IPS-20b (cell line): Measurements from ENCODE around the gene AKR7A3.
A peak's percentile ranks its signal among the peaks of the same experiment; 100 is the strongest.
"Not testable (repeated sequence)": the region's sequence is repeated elsewhere in the genome, so short reads cannot be mapped to it uniquely, and the experiment has no call there.

ENCODE experiments used
- H3K27ac ChIP-seq: one replicate; pipeline ENCODE4 v1.5.1; 2013; ENCODE audit warnings: low read length
- H3K27me3 ChIP-seq: 2 replicates; pipeline ENCODE4 v1.6.1; 2013; ENCODE audit warnings: mild to moderate bottlenecking, low read length, inconsistent platforms; ENCODE audit not compliant: insufficient read depth
- H3K36me3 ChIP-seq: 2 replicates; pipeline ENCODE4 v1.6.1; 2013; ENCODE audit warnings: low read depth, mild to moderate bottlenecking, inconsistent platforms, low read length, moderate library complexity; ENCODE audit not compliant: insufficient read depth
- H3K4me1 ChIP-seq: 2 replicates; pipeline ENCODE4 v1.6.1; 2013; ENCODE audit warnings: mild to moderate bottlenecking, control low read depth, inconsistent platforms, low read length, moderate library complexity; ENCODE audit not compliant: insufficient read depth
- H3K4me3 ChIP-seq: 2 replicates; pipeline ENCODE4 v1.5.1; 2013; ENCODE audit warnings: mild to moderate bottlenecking, low read length, inconsistent platforms
- H3K9ac ChIP-seq: 2 replicates; pipeline ENCODE4 v1.6.1; 2013; ENCODE audit warnings: low read depth, mild to moderate bottlenecking, inconsistent platforms, low read length, moderate library complexity
- H3K9me3 ChIP-seq: 2 replicates; pipeline ENCODE4 v1.6.1; 2013; ENCODE audit warnings: mild to moderate bottlenecking, low read depth, low read length, inconsistent platforms; ENCODE audit not compliant: insufficient read depth

Gene AKR7A3

GRCh38 chr1:19258353-19258752 lies 30.2 kb downstream of the AKR7A3 start:
- no peak overlapping the region for H3K4me3 ChIP-seq
- H3K9me3 ChIP-seq: no peaks in the 10 kb centered on the region
- H3K27me3 ChIP-seq: no peaks in the 10 kb centered on the region
- peaks cover 8% of the 10 kb centered on the region for H3K4me1 ChIP-seq
- no peak overlapping the region for H3K9ac ChIP-seq
- peaks cover 73% of the 10 kb centered on the region for H3K36me3 ChIP-seq
- H3K27ac ChIP-seq: no peak overlapping the region

- Histone ChIP-seq H3K36me3 (peaks cover 73% of the 10 kb centered on the region), H3K4me1 (peaks cover 15% of the 10 kb centered on the region), H3K27ac (no peak overlapping the region), H3K4me3 (no peak overlapping the region), H3K9me3 (no peaks in the 10 kb centered on the region), H3K27me3 (no peaks in the 10 kb centered on the region), H3K9ac (no peak overlapping the region)
Measured at GRCh38 chr1:19257178-19257914, 31.2 kb downstream of the AKR7A3 start.

GRCh38 chr1:19256301-19256700 lies 32.3 kb downstream of the AKR7A3 start:
- H3K4me1 ChIP-seq: peaks cover 15% of the 10 kb centered on the region
- H3K9ac ChIP-seq, H3K4me3 ChIP-seq, H3K27ac ChIP-seq, H3K27me3 ChIP-seq, H3K9me3 ChIP-seq: not testable (repeated sequence)
- H3K36me3 ChIP-seq: peaks cover 73% of the 10 kb centered on the region

- H3K36me3 ChIP-seq: peaks cover 66% of the 10 kb centered on the region
Measured at GRCh38 chr1:19255288-19255687, 33.3 kb downstream of the AKR7A3 start.

GRCh38 chr1:19254416-19254815 lies 34.2 kb downstream of the AKR7A3 start:
- Histone ChIP-seq H3K4me1 (peaks cover 21% of the 10 kb centered on the region), H3K27me3 (no peaks in the 10 kb centered on the region), H3K36me3 (peaks cover 59% of the 10 kb centered on the region), H3K27ac (no peak overlapping the region), H3K9ac (peak overlapping the region; percentile 92; the same call in 1 of the 2 replicates), H3K4me3 (no peak overlapping the region), H3K9me3 (no peaks in the 10 kb centered on the region)

More at GRCh38 chr1:19255288-19255687, 33.3 kb downstream of the AKR7A3 start:
- H3K27me3 ChIP-seq: no peaks in the 10 kb centered on the region
- peaks cover 19% of the 10 kb centered on the region for H3K4me1 ChIP-seq
- H3K9ac ChIP-seq: no peak overlapping the region
- no peaks in the 10 kb centered on the region for H3K9me3 ChIP-seq
- no peak overlapping the region for H3K27ac ChIP-seq
- H3K4me3 ChIP-seq: no peak overlapping the region

GRCh38 chr1:19251305-19252196 lies 37.0 kb downstream of the AKR7A3 start, which contains the start of the genes EMC1 and MRTO4:
TSS of gene EMC1 (minus strand) at chr1:19251524. CDS start at chr1:19251509, 15 bp downstream.
TSS of gene MRTO4 (plus strand) at chr1:19251805. CDS start at chr1:19251836, 31 bp downstream.
- Histone ChIP-seq H3K36me3 (peaks cover 41% of the 10 kb centered on the region), H3K9ac (peak within 1 kb of the TSS; percentile 92), H3K9me3 (no peaks in the 10 kb centered on the region), H3K27ac (peak within 1 kb of the TSS; percentile 78), H3K27me3 (no peaks in the 10 kb centered on the region), H3K4me1 (peaks cover 21% of the 10 kb centered on the region), H3K4me3 (peak within 1 kb of the TSS; percentile 94)

GRCh38 chr1:19250629-19251304 lies 37.8 kb downstream of the AKR7A3 start:
- Histone ChIP-seq H3K9me3 (no peaks in the 10 kb centered on the region), H3K36me3 (peaks cover 33% of the 10 kb centered on the region), H3K4me1 (peaks cover 21% of the 10 kb centered on the region), H3K27ac (peak overlapping the region; percentile 78), H3K4me3 (peak overlapping the region; percentile 94), H3K27me3 (no peaks in the 10 kb centered on the region), H3K9ac (peak overlapping the region; percentile 92)

GRCh38 chr1:19240673-19241538 lies 47.7 kb downstream of the AKR7A3 start:
- H3K27ac ChIP-seq: no peak overlapping the region

GRCh38 chr1:19239876-19240275 lies 48.7 kb downstream of the AKR7A3 start:
- Histone ChIP-seq H3K4me1 (no peaks in the 10 kb centered on the region), H3K27me3 (no peaks in the 10 kb centered on the region), H3K9ac (no peak overlapping the region), H3K36me3 (peaks cover 92% of the 10 kb centered on the region), H3K27ac (no peak overlapping the region), H3K4me3 (no peak overlapping the region), H3K9me3 (no peaks in the 10 kb centered on the region)

More at GRCh38 chr1:19240673-19241538, 47.7 kb downstream of the AKR7A3 start:
- Histone ChIP-seq H3K9me3 (no peaks in the 10 kb centered on the region), H3K4me3 (no peak overlapping the region), H3K4me1 (no peaks in the 10 kb centered on the region), H3K9ac (no peak overlapping the region), H3K27me3 (no peaks in the 10 kb centered on the region), H3K36me3 (peaks cover 86% of the 10 kb centered on the region)

GRCh38 chr1:19234224-19234623 lies 54.3 kb downstream of the AKR7A3 start:
- H3K9ac ChIP-seq: no peak overlapping the region
- no peak overlapping the region for H3K27ac ChIP-seq
- H3K4me1 ChIP-seq: no peaks in the 10 kb centered on the region
- H3K9me3 ChIP-seq: no peaks in the 10 kb centered on the region
- H3K4me3 ChIP-seq: no peak overlapping the region
- peaks cover 90% of the 10 kb centered on the region for H3K36me3 ChIP-seq
- no peaks in the 10 kb centered on the region for H3K27me3 ChIP-seq
